Calu3 (cell line): ENCODE measurements around the gene GNG13. TPM values are rescaled to one million over a fixed set of nuclear protein-coding genes. Genes with fewer than 3 reads are reported as not detected.

Experiments
- BruUV-seq: library from RNA; stranded (reverse); fragments of 400-500 nt; replicated peaks from 2 replicates; lab custom pipeline; 2021; lab: Mats Ljungman, UMichigan
- CTCF ChIA-PET: fragments of 300-600 bp; sonication (Branson Sonifier 250); formaldehyde crosslinking; loops from one replicate; lab custom pipeline; 2022; ENCODE audit warnings: antibody characterized with exemption; lab: Charles Lee
- DNase-seq: peaks from one replicate; pipeline ENCODE4 v3.0.0; 2022
- H3K27ac Mint-ChIP-seq: one replicate; pipeline ENCODE4 v1.8.0; 2022; ENCODE audit warnings: mixed read lengths; ENCODE audit not compliant: unreplicated experiment
- H3K27me3 Mint-ChIP-seq: one replicate; pipeline ENCODE4 v1.8.0; 2022; ENCODE audit warnings: mixed read lengths; ENCODE audit not compliant: unreplicated experiment
- H3K36me3 Mint-ChIP-seq: one replicate; pipeline ENCODE4 v1.8.0; 2022; ENCODE audit warnings: mild to moderate bottlenecking, moderate library complexity, mixed read lengths; ENCODE audit not compliant: insufficient read depth, unreplicated experiment
- H3K4me1 Mint-ChIP-seq: one replicate; pipeline ENCODE4 v1.8.0; 2022; ENCODE audit warnings: mild to moderate bottlenecking, low read depth, mixed read lengths; ENCODE audit not compliant: unreplicated experiment
- H3K4me3 Mint-ChIP-seq: one replicate; pipeline ENCODE4 v1.8.0; 2022; ENCODE audit warnings: mild to moderate bottlenecking, low read depth, moderate library complexity, mixed read lengths; ENCODE audit not compliant: unreplicated experiment
- H3K9me3 Mint-ChIP-seq: one replicate; pipeline ENCODE4 v1.8.0; 2022; ENCODE audit warnings: low read depth, mixed read lengths; ENCODE audit not compliant: unreplicated experiment
- intact Hi-C: fragments of 100-400 bp; cut with micrococcal nuclease; formaldehyde crosslinking; loops from one replicate; pipeline ENCODE4 v1.10.0; 2022; ENCODE audit not compliant: unreplicated experiment
- total RNA-seq: library from RNA; stranded (reverse); gene quantifications from 2 replicates; pipeline ENCODE4 v1.2.3, GENCODE V29; 2022
- TF ChIP-seq, protein P1 (sequence below): fragments of 200-600 bp; IDR thresholded peaks from one replicate; pipeline ENCODE4 v1.8.0; 2022; ENCODE audit warnings: antibody characterized with exemption; ENCODE audit not compliant: unreplicated experiment

The GNG13 gene
- total RNA-seq, 1 experiment from 2014 or later, result not detected

GRCh38 chr16:813916-814412 lies 13.4 kb upstream of the GNG13 start:
- Mint-ChIP-seq H3K4me3 (no peak overlapping the region), H3K9me3 (no peaks in the 10 kb centered on the region), H3K36me3 (peaks cover 9% of the 10 kb centered on the region), H3K27me3 (peaks cover 49% of the 10 kb centered on the region), H3K4me1 (no peaks in the 10 kb centered on the region), H3K27ac (no peak overlapping the region)
- BruUV-seq, result no TSS peak
- DNase-seq, result no peak
- intact Hi-C loops, result loop anchor here (2.0 kb wide), 1 partner anchor 241 kb away; no protein-coding TSS in a partner anchor
- TF ChIP-seq, protein P1, sequence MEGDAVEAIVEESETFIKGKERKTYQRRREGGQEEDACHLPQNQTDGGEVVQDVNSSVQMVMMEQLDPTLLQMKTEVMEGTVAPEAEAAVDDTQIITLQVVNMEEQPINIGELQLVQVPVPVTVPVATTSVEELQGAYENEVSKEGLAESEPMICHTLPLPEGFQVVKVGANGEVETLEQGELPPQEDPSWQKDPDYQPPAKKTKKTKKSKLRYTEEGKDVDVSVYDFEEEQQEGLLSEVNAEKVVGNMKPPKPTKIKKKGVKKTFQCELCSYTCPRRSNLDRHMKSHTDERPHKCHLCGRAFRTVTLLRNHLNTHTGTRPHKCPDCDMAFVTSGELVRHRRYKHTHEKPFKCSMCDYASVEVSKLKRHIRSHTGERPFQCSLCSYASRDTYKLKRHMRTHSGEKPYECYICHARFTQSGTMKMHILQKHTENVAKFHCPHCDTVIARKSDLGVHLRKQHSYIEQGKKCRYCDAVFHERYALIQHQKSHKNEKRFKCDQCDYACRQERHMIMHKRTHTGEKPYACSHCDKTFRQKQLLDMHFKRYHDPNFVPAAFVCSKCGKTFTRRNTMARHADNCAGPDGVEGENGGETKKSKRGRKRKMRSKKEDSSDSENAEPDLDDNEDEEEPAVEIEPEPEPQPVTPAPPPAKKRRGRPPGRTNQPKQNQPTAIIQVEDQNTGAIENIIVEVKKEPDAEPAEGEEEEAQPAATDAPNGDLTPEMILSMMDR, result no peak
- CTCF ChIA-PET, result interaction anchor here (0.6 to 0.8 kb wide), 2 partner anchors 181 to 241 kb away, joined by 3 to 5 read pairs; no protein-coding TSS in a partner anchor

DNA sequence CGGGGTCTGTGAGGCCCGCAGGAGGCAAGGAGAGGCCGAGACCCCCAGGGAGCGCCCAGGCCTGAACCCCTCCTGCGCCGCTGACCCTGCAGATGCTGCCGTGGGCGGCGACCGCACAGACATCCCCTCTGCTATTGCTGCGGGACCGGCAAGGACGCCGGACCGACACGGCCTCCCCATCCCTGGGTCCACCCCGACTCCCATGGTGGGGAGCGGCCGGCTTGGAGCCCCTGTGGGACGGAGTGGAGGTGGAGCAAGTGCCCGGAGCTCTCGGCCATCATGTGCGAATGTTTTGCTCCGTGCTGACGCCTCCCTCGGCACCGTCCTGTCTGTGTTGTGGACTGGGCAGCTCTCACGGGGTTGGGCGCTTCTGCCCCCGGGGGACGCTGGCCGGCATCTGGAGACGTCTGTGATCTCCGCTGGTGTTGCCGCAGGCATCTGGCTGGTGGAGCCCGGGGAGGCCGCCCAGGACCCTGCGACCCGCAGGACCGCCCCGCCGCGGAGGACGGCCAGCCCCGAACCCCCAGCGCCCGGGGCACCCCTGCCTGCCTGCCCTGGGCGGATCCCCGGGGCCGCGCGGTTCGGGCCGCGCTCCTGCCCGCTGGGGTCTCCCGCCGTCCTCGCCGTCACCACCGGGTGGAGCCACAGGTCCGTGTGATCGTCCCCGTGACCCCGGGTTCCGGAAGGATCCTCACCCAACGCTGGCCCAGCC lies 12.8 kb upstream of the GNG13 start:
- TF ChIP-seq, protein P1, result peak; percentile 88
- Mint-ChIP-seq H3K4me1 (no peaks in the 10 kb centered on the region), H3K27ac (no peak overlapping the region), H3K27me3 (peaks cover 56% of the 10 kb centered on the region), H3K9me3 (no peaks in the 10 kb centered on the region), H3K36me3 (peaks cover 9% of the 10 kb centered on the region), H3K4me3 (no peak overlapping the region)
- peak; percentile 76 for DNase-seq
- no TSS peak for BruUV-seq
- CTCF ChIA-PET, result interaction anchor here (0.6 kb wide), 1 partner anchor 181 kb away, joined by 5 read pairs; no protein-coding TSS in a partner anchor
- intact Hi-C loops, result no loop called here

DNA sequence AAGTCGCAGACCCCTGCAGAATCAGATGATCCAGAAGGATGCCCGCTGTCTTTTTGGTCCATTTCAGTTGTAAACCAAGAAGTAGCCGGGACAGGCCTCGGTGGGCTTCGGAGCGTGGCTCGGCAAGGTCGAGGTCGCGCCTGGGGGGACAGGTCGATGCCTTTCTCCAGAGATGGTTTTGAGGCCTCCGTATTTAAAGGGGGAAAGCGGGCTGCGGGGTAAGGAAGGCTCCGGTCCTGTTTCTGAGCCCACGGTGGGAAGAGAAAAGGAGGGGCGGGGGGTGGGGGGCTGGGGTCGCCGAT lies 7.5 kb upstream of the GNG13 start:
- H3K4me1 Mint-ChIP-seq, result peaks cover 8% of the 10 kb centered on the region
- CTCF ChIA-PET, result no interaction called here
- H3K27me3 Mint-ChIP-seq, result peaks cover 79% of the 10 kb centered on the region
- no peak for DNase-seq
- no TSS peak for BruUV-seq
- intact Hi-C loops, result no loop called here
- H3K27ac Mint-ChIP-seq, result peak overlapping the region; percentile 75
- peaks cover 36% of the 10 kb centered on the region for H3K36me3 Mint-ChIP-seq
- TF ChIP-seq, protein P1, result no peak
- H3K9me3 Mint-ChIP-seq, result no peaks in the 10 kb centered on the region
- H3K4me3 Mint-ChIP-seq, result peak overlapping the region; percentile 82

DNA sequence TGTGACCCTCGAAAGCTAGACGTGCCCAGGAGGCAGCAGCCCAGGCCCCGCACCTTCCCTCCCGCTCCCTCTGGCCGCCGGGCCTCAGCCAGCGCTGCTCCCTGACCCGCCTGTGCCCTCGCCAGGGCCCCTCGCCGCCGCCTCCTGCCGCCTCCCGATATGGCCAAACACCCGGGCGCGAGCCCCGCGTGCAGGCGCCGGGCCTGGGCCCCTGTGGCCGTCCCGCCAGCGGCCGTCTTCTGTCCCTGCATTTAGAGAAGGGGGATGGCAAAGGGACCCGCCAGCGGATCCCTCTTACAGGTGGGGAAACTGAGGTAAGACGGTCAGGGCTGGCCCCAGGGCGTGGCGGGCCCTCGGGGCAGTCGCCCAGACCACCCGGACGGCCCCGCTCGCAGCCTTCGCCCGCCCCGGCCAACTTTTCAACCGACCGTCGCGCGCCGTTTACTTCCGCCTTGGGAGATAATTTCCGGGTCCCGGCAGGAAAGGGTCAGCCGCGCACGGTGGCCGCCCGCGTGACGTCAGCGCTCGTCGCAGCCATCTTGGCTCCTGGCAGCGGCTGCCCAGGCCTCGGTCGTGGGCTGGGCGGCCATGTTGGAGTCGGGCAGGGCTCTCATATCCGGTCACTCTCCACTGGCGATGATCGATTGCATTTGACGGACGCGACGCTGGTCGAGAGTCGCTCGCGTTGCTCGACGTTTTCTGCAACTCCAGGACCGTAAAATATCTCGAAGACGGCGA lies 7.0 kb upstream of the GNG13 start:
- H3K9me3 Mint-ChIP-seq, result no peaks in the 10 kb centered on the region
- H3K36me3 Mint-ChIP-seq, result peaks cover 38% of the 10 kb centered on the region
- intact Hi-C loops, result no loop called here
- BruUV-seq, result no TSS peak
- H3K4me1 Mint-ChIP-seq, result peaks cover 8% of the 10 kb centered on the region
- peaks cover 79% of the 10 kb centered on the region for H3K27me3 Mint-ChIP-seq
- DNase-seq, result peak; percentile 98
- CTCF ChIA-PET, result interaction anchor here (0.7 to 1.1 kb wide), 3 partner anchors 12 to 617 kb away, joined by 3 to 5 read pairs (median 3); no protein-coding TSS in a partner anchor
- TF ChIP-seq, protein P1, result no peak
- peak overlapping the region; percentile 82 for H3K4me3 Mint-ChIP-seq
- peak overlapping the region; percentile 75 for H3K27ac Mint-ChIP-seq
